Right atrium auricular region (tissue), 2 donors: ENCODE results near the gene HS6ST2. TPM values are rescaled to one million over a fixed set of nuclear protein-coding genes. Genes with fewer than 3 reads are reported as not detected.
"Not testable (repeated sequence)": the region's sequence is repeated elsewhere in the genome, so short reads cannot be mapped to it uniquely, and the experiment has no call there.

Source experiments
- DNase-seq: peaks from one replicate; pipeline ENCODE4 v3.0.0-alpha.2; 2019; ENCODE audit warnings: low spot score
- H3K27ac ChIP-seq, 2 donors: fragments of 200-600 bp; sonication (generic); 1 replicate in 1 of 2; 2 replicates in 1 of 2; pipeline ENCODE4 v1.5.1; 2016 to 2019
- H3K27me3 ChIP-seq, 2 donors: fragments of 200-600 bp; sonication (generic); one replicate each; pipeline versions ENCODE4 v1.5.1 to v1.6.0; 2017 to 2019
- H3K36me3 ChIP-seq: fragments of 200-600 bp; sonication (generic); one replicate; pipeline ENCODE4 v1.5.1; 2016
- H3K4me1 ChIP-seq, 2 donors: fragments of 200-600 bp; sonication (generic); one replicate each; pipeline versions ENCODE4 v1.5.1 to v1.6.0; 2017 to 2019
- H3K4me3 ChIP-seq, 2 donors: fragments of 200-600 bp; sonication (generic); 1 replicate in 1 of 2; 2 replicates in 1 of 2; pipeline ENCODE4 v1.5.1; 2017 to 2019; ENCODE audit warnings: mild to moderate bottlenecking in 1 of 2, moderate library complexity in 1 of 2
- H3K9me3 ChIP-seq, 2 donors: fragments of 200-600 bp; sonication (generic); one replicate each; pipeline ENCODE4 v1.5.1; 2019
- CTCF ChIP-seq, 2 donors: fragments of 200-600 bp; sonication (generic); IDR thresholded peaks; one replicate each; pipeline ENCODE4 v1.5.1; 2019; ENCODE audit warnings: antibody characterized with exemption in 2 of 2
- total RNA-seq, 2 donors: library from RNA; depleted of rRNA; stranded (reverse); fragments of >200 nt; gene quantifications; one replicate each; pipeline ENCODE4 v1.1.0, GENCODE V29; 2016

HS6ST2 gene
- total RNA-seq, 2 donors from 2014 or later: 0.26 to 0.39 TPM

- Histone ChIP-seq H3K9me3 (no peaks in the 10 kb centered on the region), H3K27me3 (peaks cover 0 to 6% of the 10 kb centered on the region in 2 donors), H3K4me3 (no peak overlapping the region), H3K4me1 (peaks cover 0 to 25% of the 10 kb centered on the region in 2 donors), H3K36me3 (no peaks in the 10 kb centered on the region), H3K27ac (no peak overlapping the region)
- no peak for DNase-seq
- TF ChIP-seq CTCF (IDR thresholded peaks at IDR 0.05): no peak
These were observed 4.1 kb downstream of the HS6ST2 start for GRCh38 chrX:132954323-132954722.

GRCh38 chrX:132953354-132953753 lies 5.1 kb downstream of the HS6ST2 start:
- TF ChIP-seq CTCF (IDR thresholded peaks at IDR 0.05): no peak
- Histone ChIP-seq H3K4me3 (no peak overlapping the region), H3K4me1 (peaks cover 0 to 25% of the 10 kb centered on the region in 2 donors), H3K27ac (no peak overlapping the region), H3K9me3 (no peaks in the 10 kb centered on the region), H3K27me3 (peaks cover 0 to 6% of the 10 kb centered on the region in 2 donors), H3K36me3 (no peaks in the 10 kb centered on the region)
- no peak for DNase-seq

GRCh38 chrX:132948648-132949260 lies 9.7 kb downstream of the HS6ST2 start:
- no peak for DNase-seq
- Histone ChIP-seq H3K9me3 (no peaks in the 10 kb centered on the region), H3K4me1 (no peaks in the 10 kb centered on the region), H3K27me3 (no peaks in the 10 kb centered on the region), H3K4me3 (no peak overlapping the region), H3K36me3 (no peaks in the 10 kb centered on the region), H3K27ac (no peak overlapping the region)
- TF ChIP-seq CTCF (IDR thresholded peaks at IDR 0.05): peak in 1 of 2 donors; percentile 25

GRCh38 chrX:132945055-132945599 lies 13.3 kb downstream of the HS6ST2 start:
- H3K9me3 ChIP-seq, H3K4me1 ChIP-seq, H3K4me3 ChIP-seq, DNase-seq, H3K27me3 ChIP-seq, H3K36me3 ChIP-seq, H3K27ac ChIP-seq: not testable (repeated sequence)

GRCh38 chrX:132940727-132941327 lies 17.6 kb downstream of the HS6ST2 start:
- no peak for TF ChIP-seq CTCF (IDR thresholded peaks at IDR 0.05)
- Histone ChIP-seq H3K27me3 (no peaks in the 10 kb centered on the region), H3K36me3 (no peaks in the 10 kb centered on the region), H3K4me3 (no peak overlapping the region), H3K9me3 (no peaks in the 10 kb centered on the region), H3K27ac (no peak overlapping the region), H3K4me1 (no peaks in the 10 kb centered on the region)
- DNase-seq: no peak

- Histone ChIP-seq H3K9me3 (no peaks in the 10 kb centered on the region), H3K4me3 (no peak overlapping the region), H3K27ac (no peak overlapping the region), H3K4me1 (no peaks in the 10 kb centered on the region), H3K36me3 (no peaks in the 10 kb centered on the region), H3K27me3 (no peaks in the 10 kb centered on the region)
- TF ChIP-seq CTCF (IDR thresholded peaks at IDR 0.05): no peak
- DNase-seq: no peak
These were observed 25.3 kb downstream of the HS6ST2 start for GRCh38 chrX:132933170-132933569.
